Psoas muscle (tissue), 8 donors: Measurements from ENCODE around the gene MBD3L2. TPM values are rescaled to one million over a fixed set of nuclear protein-coding genes. Genes with fewer than 3 reads are reported as not detected.

ENCODE experiments used
- ATAC-seq, 4 donors: fragments of 200-7000 bp; cut with Tn5 transposase; one replicate each; pipeline ENCODE4 v1.9.1; 2020; ENCODE audit warnings: moderate library complexity in 3 of 4, mild to moderate bottlenecking in 2 of 4
- DNase-seq, 2 donors: peaks; one replicate each; pipeline ENCODE4 v3.0.0-alpha.2; 2020
- H3K27ac ChIP-seq: fragments of 200-600 bp; one replicate; pipeline ENCODE4 v1.8.0; 2022
- H3K27me3 ChIP-seq, 3 donors: fragments of 200-600 bp in 1 of 3; one replicate each; pipeline versions ENCODE4 v1.6.1 to v1.8.0; 2013 to 2022; ENCODE audit warnings: low read length in 2 of 3, mild to moderate bottlenecking in 2 of 3, moderate library complexity in 1 of 3; ENCODE audit not compliant: insufficient read depth in 3 of 3
- H3K36me3 ChIP-seq, 2 donors: fragments of 200-600 bp in 1 of 2; one replicate each; pipeline versions ENCODE4 v1.6.1 to v1.8.0; 2013 to 2022; ENCODE audit warnings: low read depth in 1 of 2, mild to moderate bottlenecking in 1 of 2, moderate library complexity in 1 of 2; ENCODE audit not compliant: insufficient read depth in 1 of 2
- H3K4me1 ChIP-seq: fragments of 200-600 bp; one replicate; pipeline ENCODE4 v1.8.0; 2022
- H3K4me3 ChIP-seq: fragments of 200-600 bp; one replicate; pipeline ENCODE4 v1.8.0; 2022; ENCODE audit warnings: mild to moderate bottlenecking
- H3K9me3 ChIP-seq: fragments of 200-600 bp; one replicate; pipeline ENCODE4 v1.8.0; 2022
- CTCF ChIP-seq: fragments of 200-600 bp; IDR thresholded peaks from one replicate; pipeline ENCODE4 v1.8.0; 2022; ENCODE audit warnings: antibody characterized with exemption
- WGBS, 3 donors: extraction: QIAGEN DNeasy Blood & Tissue Kit; methylation state at CpG; one replicate each; pipeline versions ENCODE4 v1.1.6 to v1.1.7; 2013; 5-methylcytosine and 5-hydroxymethylcytosine counted together
- intact Hi-C, 2 donors: fragments of 100-400 bp; cut with DNase I; formaldehyde crosslinking; loops; one replicate each; pipeline versions ENCODE4 v1.11.0 to v1.14.2; 2022
- polyA plus RNA-seq, 3 donors: library from polyadenylated mRNA; stranded (reverse); fragments of 200-250 nt; gene quantifications; one replicate each; pipeline ENCODE4 v1.2.3, GENCODE V29; 2013
- total RNA-seq, 4 donors: library from RNA; stranded (reverse); fragmentation: NEBNext Ultra II Directional in 2 of 4; extraction: Animal tissue kit (Norgen Biotek cat#: 25700) in 2 of 4; gene quantifications; one replicate each; pipeline versions ENCODE4 v1.2.1 to v1.2.4, GENCODE V29; 2021 to 2023
- donor health status: healthy with polysubstance abuse.
- donor health status: DM: no; HTN: no; CAD: no; lungs with moderate emphysema.
- donor health status: Bipolar disorder and iron deficiency.
- donor health status: healthy.
- donor health status: DM: yes; HTN: yes; CAD: no.
- donor health status: DM: no; HTN: no; CAD: no.
- donor health status: DM: no; HTN: no; CAD: no.
- donor health status: DM: yes; HTN: yes; CAD: no.

The MBD3L2 gene
- total and polyA plus RNA-seq, 7 donors = not detected

- no peak for ATAC-seq
- Histone ChIP-seq H3K27me3 (no peaks in the 10 kb centered on the region), H3K27ac (peak overlapping the region; percentile 97), H3K4me1 (peaks cover 5% of the 10 kb centered on the region), H3K36me3 (no peaks in the 10 kb centered on the region), H3K4me3 (peak overlapping the region; percentile 89), H3K9me3 (peaks cover 7% of the 10 kb centered on the region)
- DNase-seq = no peak
- 10 to 13% (median 11%) methylated on average over 9 of the region's 9 CpGs for WGBS, 3 donors
- intact Hi-C loops = no loop called here
- TF ChIP-seq CTCF = no peak
These were observed 50.4 kb downstream of the MBD3L2 start for GRCh38 chr19:7099597-7099921.

Other genes starting within 250 kb of the MBD3L2 start
- gene ADGRE1, start 161.7 kb upstream of the MBD3L2 start, total RNA-seq = under 1 TPM in 2 of 4 donors, not detected in 2; 0.39 to 0.42 TPM
- gene ADGRE1, start 161.7 kb upstream of the MBD3L2 start, polyA plus RNA-seq = under 1 TPM in 2 of 3 donors, not detected in 1; 0.03 to 0.04 TPM
- not detected for gene MBD3L2B, start 27.9 kb upstream of the MBD3L2 start, total RNA-seq
- not detected for gene MBD3L2B, start 27.9 kb upstream of the MBD3L2 start, polyA plus RNA-seq
- gene MBD3L5, start 18.7 kb upstream of the MBD3L2 start, total RNA-seq = not detected
- not detected for gene MBD3L5, start 18.7 kb upstream of the MBD3L2 start, polyA plus RNA-seq
- not detected for gene MBD3L4, start 9.1 kb upstream of the MBD3L2 start, total RNA-seq
- gene MBD3L4, start 9.1 kb upstream of the MBD3L2 start, polyA plus RNA-seq = not detected
- gene MBD3L3, start 9.4 kb downstream of the MBD3L2 start, total RNA-seq = not detected
- not detected for gene MBD3L3, start 9.4 kb downstream of the MBD3L2 start, polyA plus RNA-seq
- gene ZNF557, start 20.4 kb downstream of the MBD3L2 start, total RNA-seq = 1 to 10 TPM; 3.1 to 5.7 (median 3.6) TPM
- gene ZNF557, start 20.4 kb downstream of the MBD3L2 start, polyA plus RNA-seq = 1 to 10 TPM in 2 of 3 donors, under 1 TPM in 1; 0.82 to 3.2 (median 1.3) TPM
- 10 to 100 TPM; 48.5 to 95.1 (median 66.3) TPM for gene INSR, start 245.1 kb downstream of the MBD3L2 start, total RNA-seq
- gene INSR, start 245.1 kb downstream of the MBD3L2 start, polyA plus RNA-seq = 10 to 100 TPM in 2 of 3 donors, 1 to 10 TPM in 1; 3.7 to 13.7 (median 11.4) TPM